Neural progenitor cell (in vitro differentiated cells): ENCODE data around the gene C20orf144. TPM values are rescaled to one million over a fixed set of nuclear protein-coding genes. Genes with fewer than 3 reads are reported as not detected.

Experiments used
- DNase-seq: peaks from one replicate; pipeline ENCODE4 v3.0.0-alpha.2; 2016; ENCODE audit warnings: low spot score
- H2AFZ ChIP-seq: fragments of 200-600 bp; sonication (generic); replicated peaks from 2 replicates; pipeline ENCODE4 v1.6.1; 2016; ENCODE audit warnings: antibody characterized with exemption
- H3F3A ChIP-seq: fragments of 200-600 bp; sonication (generic); 2 replicates; pipeline ENCODE4 v1.6.1; 2016; ENCODE audit warnings: antibody characterized with exemption, low read depth
- H3K27ac ChIP-seq: fragments of 200-600 bp; sonication (generic); 2 replicates; pipeline ENCODE4 v1.5.1; 2016; ENCODE audit warnings: mild to moderate bottlenecking
- H3K27me3 ChIP-seq: fragments of 200-600 bp; sonication (generic); 2 replicates; pipeline ENCODE4 v1.6.1; 2016; ENCODE audit warnings: mild to moderate bottlenecking, moderate library complexity
- H3K36me3 ChIP-seq: fragments of 200-600 bp; sonication (generic); 2 replicates; pipeline ENCODE4 v1.5.1; 2016
- H3K4me1 ChIP-seq: fragments of 200-600 bp; sonication (generic); 2 replicates; pipeline ENCODE4 v1.6.1; 2016; ENCODE audit warnings: mixed run types
- H3K4me2 ChIP-seq: fragments of 200-600 bp; sonication (generic); 2 replicates; pipeline ENCODE4 v1.6.1; 2016
- H3K4me3 ChIP-seq: fragments of 200-600 bp; sonication (generic); 2 replicates; pipeline ENCODE4 v1.5.1; 2016
- H3K79me2 ChIP-seq: fragments of 200-600 bp; sonication (generic); 2 replicates; pipeline ENCODE4 v1.6.1; 2016; ENCODE audit warnings: low read depth
- H3K9ac ChIP-seq: fragments of 200-600 bp; sonication (generic); 2 replicates; pipeline ENCODE4 v1.6.1; 2016
- H3K9me3 ChIP-seq: fragments of 200-600 bp; sonication (generic); 2 replicates; pipeline ENCODE4 v1.5.1; 2016; ENCODE audit warnings: low read depth
- H4K20me1 ChIP-seq: fragments of 200-600 bp; sonication (generic); 2 replicates; pipeline ENCODE4 v1.6.1; 2016; ENCODE audit warnings: low read depth
- H3K27ac Mint-ChIP-seq: 3 replicates; pipeline ENCODE4 v1.8.0; 2021; ENCODE audit warnings: mixed read lengths
- H3K27me3 Mint-ChIP-seq: 2 replicates; pipeline ENCODE4 v1.8.0; 2022; ENCODE audit warnings: low read depth, mild to moderate bottlenecking, inconsistent platforms, moderate library complexity, mixed read lengths; ENCODE audit not compliant: insufficient read depth
- H3K36me3 Mint-ChIP-seq: 3 replicates; pipeline ENCODE4 v1.8.0; 2021; ENCODE audit warnings: mixed read lengths
- H3K4me1 Mint-ChIP-seq: 3 replicates; pipeline ENCODE4 v1.8.0; 2021; ENCODE audit warnings: mixed read lengths
- H3K4me3 Mint-ChIP-seq: 3 replicates; pipeline ENCODE4 v1.8.0; 2021; ENCODE audit warnings: mild to moderate bottlenecking, moderate library complexity, mixed read lengths
- H3K9me3 Mint-ChIP-seq: 3 replicates; pipeline ENCODE4 v1.8.0; 2020; ENCODE audit warnings: mixed read lengths
- EZH2 ChIP-seq: fragments of 200-600 bp; sonication (generic); IDR thresholded peaks from 2 replicates; pipeline ENCODE4 v1.6.1; 2017; ENCODE audit warnings: antibody characterized with exemption, mild to moderate bottlenecking, moderate library complexity
- EZH2phosphoT487 ChIP-seq: fragments of 200-600 bp; sonication (generic); IDR thresholded peaks from 2 replicates; pipeline ENCODE4 v1.6.1; 2017; ENCODE audit warnings: antibody characterized with exemption
- total RNA-seq: library from RNA; depleted of rRNA; stranded (reverse); fragments of >200 nt; gene quantifications from 2 replicates; pipeline ENCODE4 v1.2.3, GENCODE V29; 2015; ENCODE audit warnings: low replicate concordance
- TF ChIP-seq, protein P1 (sequence below): fragments of 200-600 bp; sonication (generic); IDR thresholded peaks from 2 replicates; pipeline ENCODE4 v1.5.1; 2017; ENCODE audit warnings: antibody characterized with exemption, mild to moderate bottlenecking

C20orf144 gene
- total RNA-seq, 1 donor from 2014 or later: not detected

DNA sequence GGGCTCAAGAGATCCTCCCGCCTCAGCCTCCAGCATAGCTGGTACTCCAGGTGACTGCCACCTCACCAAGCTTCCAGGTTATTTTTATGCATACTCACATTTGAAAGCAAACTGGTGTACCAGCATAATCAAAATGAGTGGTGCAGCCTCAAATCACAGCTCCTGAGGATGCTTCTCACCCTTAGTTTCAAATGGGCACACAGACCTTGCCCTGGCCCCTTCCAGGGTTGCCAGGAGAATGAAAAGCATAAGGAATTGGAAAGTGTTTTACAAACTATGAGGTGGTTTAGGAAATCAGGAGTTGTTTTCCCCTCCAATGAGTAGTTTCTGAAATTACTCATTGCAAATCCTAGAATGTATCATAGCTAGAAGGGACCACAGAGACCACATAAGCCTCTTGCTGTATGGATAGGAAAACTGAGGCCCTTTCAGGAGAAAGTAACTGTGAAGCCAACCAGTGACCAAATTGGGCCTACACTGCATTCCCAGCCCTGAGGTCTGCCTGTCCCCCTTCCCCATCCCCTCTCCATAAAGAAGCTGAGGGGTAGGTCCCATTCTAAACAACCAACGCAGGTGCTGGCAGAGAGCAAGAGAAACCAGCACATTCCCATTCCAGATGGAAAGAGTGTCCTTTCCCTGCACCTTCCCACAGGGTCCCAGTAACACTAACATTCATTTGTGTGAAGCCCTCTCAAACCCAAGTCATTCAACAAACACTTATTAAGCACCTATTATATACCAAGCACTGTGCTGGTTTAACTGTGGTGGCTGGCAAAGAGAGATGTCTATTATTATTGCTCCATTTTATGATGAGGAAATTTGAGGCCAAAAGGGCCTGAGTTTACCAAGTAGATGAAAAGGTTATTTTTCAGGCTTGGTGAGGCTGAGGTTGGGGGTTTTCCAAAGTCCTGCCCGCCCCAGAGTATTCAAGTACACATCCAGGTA, 26.1 kb downstream of the C20orf144 start:
- H3K27ac Mint-ChIP-seq: no peak overlapping the region
- H3K4me2 ChIP-seq: no peak overlapping the region
- no peak overlapping the region for H3K4me3 Mint-ChIP-seq
- H2AFZ ChIP-seq: no peak overlapping the region
- H3K79me2 ChIP-seq: peaks cover 24% of the 10 kb centered on the region
- H3F3A ChIP-seq: peaks cover 24% of the 10 kb centered on the region
- TF ChIP-seq EZH2: no peak
- TF ChIP-seq, protein P1, sequence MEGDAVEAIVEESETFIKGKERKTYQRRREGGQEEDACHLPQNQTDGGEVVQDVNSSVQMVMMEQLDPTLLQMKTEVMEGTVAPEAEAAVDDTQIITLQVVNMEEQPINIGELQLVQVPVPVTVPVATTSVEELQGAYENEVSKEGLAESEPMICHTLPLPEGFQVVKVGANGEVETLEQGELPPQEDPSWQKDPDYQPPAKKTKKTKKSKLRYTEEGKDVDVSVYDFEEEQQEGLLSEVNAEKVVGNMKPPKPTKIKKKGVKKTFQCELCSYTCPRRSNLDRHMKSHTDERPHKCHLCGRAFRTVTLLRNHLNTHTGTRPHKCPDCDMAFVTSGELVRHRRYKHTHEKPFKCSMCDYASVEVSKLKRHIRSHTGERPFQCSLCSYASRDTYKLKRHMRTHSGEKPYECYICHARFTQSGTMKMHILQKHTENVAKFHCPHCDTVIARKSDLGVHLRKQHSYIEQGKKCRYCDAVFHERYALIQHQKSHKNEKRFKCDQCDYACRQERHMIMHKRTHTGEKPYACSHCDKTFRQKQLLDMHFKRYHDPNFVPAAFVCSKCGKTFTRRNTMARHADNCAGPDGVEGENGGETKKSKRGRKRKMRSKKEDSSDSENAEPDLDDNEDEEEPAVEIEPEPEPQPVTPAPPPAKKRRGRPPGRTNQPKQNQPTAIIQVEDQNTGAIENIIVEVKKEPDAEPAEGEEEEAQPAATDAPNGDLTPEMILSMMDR: no peak
- no peak for TF ChIP-seq EZH2phosphoT487
- peaks cover 5% of the 10 kb centered on the region for H3K27me3 Mint-ChIP-seq
- no peaks in the 10 kb centered on the region for H3K9me3 Mint-ChIP-seq
- H3K36me3 ChIP-seq: no peaks in the 10 kb centered on the region
- no peak for DNase-seq
- H3K4me1 ChIP-seq: peaks cover 25% of the 10 kb centered on the region
- no peaks in the 10 kb centered on the region for H3K27me3 ChIP-seq
- peaks cover 28% of the 10 kb centered on the region for H3K4me1 Mint-ChIP-seq
- no peak overlapping the region for H3K9ac ChIP-seq
- peaks cover 24% of the 10 kb centered on the region for H4K20me1 ChIP-seq
- no peaks in the 10 kb centered on the region for H3K36me3 Mint-ChIP-seq
- no peaks in the 10 kb centered on the region for H3K9me3 ChIP-seq
- no peak overlapping the region for H3K27ac ChIP-seq
- H3K4me3 ChIP-seq: no peak overlapping the region

GRCh38 chr20:33688938-33689424, 26.9 kb downstream of the C20orf144 start:
- H3K4me1 Mint-ChIP-seq: peaks cover 35% of the 10 kb centered on the region
- no peak overlapping the region for H3K27ac ChIP-seq
- peaks cover 31% of the 10 kb centered on the region for H3F3A ChIP-seq
- H3K4me1 ChIP-seq: peaks cover 31% of the 10 kb centered on the region
- TF ChIP-seq EZH2phosphoT487 (no peak), EZH2 (no peak)
- TF ChIP-seq, protein P1: no peak
- H3K79me2 ChIP-seq: peaks cover 17% of the 10 kb centered on the region
- H3K9ac ChIP-seq: no peak overlapping the region
- H3K9me3 Mint-ChIP-seq: no peaks in the 10 kb centered on the region
- no peak overlapping the region for H3K4me3 ChIP-seq
- H3K27me3 Mint-ChIP-seq: peaks cover 6% of the 10 kb centered on the region
- H3K27me3 ChIP-seq: no peaks in the 10 kb centered on the region
- no peaks in the 10 kb centered on the region for H3K36me3 ChIP-seq
- no peaks in the 10 kb centered on the region for H3K9me3 ChIP-seq
- H4K20me1 ChIP-seq: peaks cover 17% of the 10 kb centered on the region
- no peak overlapping the region for H3K4me2 ChIP-seq
- no peak overlapping the region for H3K4me3 Mint-ChIP-seq
- no peak for DNase-seq
- H2AFZ ChIP-seq: no peak overlapping the region
- H3K36me3 Mint-ChIP-seq: no peaks in the 10 kb centered on the region
- H3K27ac Mint-ChIP-seq: no peak overlapping the region

- Mint-ChIP-seq H3K4me3 (no peak overlapping the region), H3K27me3 (peaks cover 6% of the 10 kb centered on the region), H3K9me3 (no peaks in the 10 kb centered on the region), H3K27ac (no peak overlapping the region), H3K4me1 (peaks cover 38% of the 10 kb centered on the region), H3K36me3 (no peaks in the 10 kb centered on the region)
- no peaks in the 10 kb centered on the region for H3K9me3 ChIP-seq
- TF ChIP-seq EZH2phosphoT487 (no peak), EZH2 (no peak)
- TF ChIP-seq, protein P1: no peak
- H3K4me2 ChIP-seq: no peak overlapping the region
- peaks cover 31% of the 10 kb centered on the region for H3K4me1 ChIP-seq
- peaks cover 12% of the 10 kb centered on the region for H3K79me2 ChIP-seq
- no peak for DNase-seq
- no peak overlapping the region for H3K4me3 ChIP-seq
- peaks cover 12% of the 10 kb centered on the region for H4K20me1 ChIP-seq
- H3K36me3 ChIP-seq: no peaks in the 10 kb centered on the region
- H3F3A ChIP-seq: peaks cover 36% of the 10 kb centered on the region
- H2AFZ ChIP-seq: no peak overlapping the region
- H3K9ac ChIP-seq: no peak overlapping the region
- no peaks in the 10 kb centered on the region for H3K27me3 ChIP-seq
- H3K27ac ChIP-seq: no peak overlapping the region
Observed at GRCh38 chr20:33689493-33689892, 27.4 kb downstream of the C20orf144 start.
